GM18867 (cell line): Measurements from ENCODE around the gene CLK1.
"Not testable (repeated sequence)": the region's sequence is repeated elsewhere in the genome, so short reads cannot be mapped to it uniquely, and the experiment has no call there.

Experiments
- ATAC-seq: cut with Tn5 transposase; IDR thresholded peaks from one replicate; pipeline ENCODE4 v1.9.1; 2021; ENCODE audit warnings: mild to moderate bottlenecking, moderate library complexity; ENCODE audit not compliant: unreplicated experiment

The CLK1 gene

GRCh38 chr2:200851398-200852248 lies 12.8 kb downstream of the CLK1 start:
- ATAC-seq: no peak

- no peak for ATAC-seq
Observed at GRCh38 chr2:200850512-200851256, 13.8 kb downstream of the CLK1 start.

- no peak for ATAC-seq
Observed at GRCh38 chr2:200847939-200848338, 16.5 kb downstream of the CLK1 start.

GRCh38 chr2:200847269-200847668 lies 17.2 kb downstream of the CLK1 start:
- ATAC-seq: no peak

GRCh38 chr2:200845669-200846325 lies 18.7 kb downstream of the CLK1 start:
- ATAC-seq: no peak

GRCh38 chr2:200845194-200845593 lies 19.3 kb downstream of the CLK1 start:
- no peak for ATAC-seq

GRCh38 chr2:200843993-200844948 lies 20.2 kb downstream of the CLK1 start:
- ATAC-seq: no peak

- ATAC-seq: no peak
Observed at GRCh38 chr2:200839513-200839912, 24.9 kb downstream of the CLK1 start.

GRCh38 chr2:200834701-200835100 lies 29.8 kb downstream of the CLK1 start:
- ATAC-seq: no peak

- no peak for ATAC-seq
Observed at GRCh38 chr2:200829258-200829655, 35.2 kb downstream of the CLK1 start.

- ATAC-seq: no peak
Observed at GRCh38 chr2:200828572-200829257, 35.7 kb downstream of the CLK1 start.

GRCh38 chr2:200828104-200828503 lies 36.4 kb downstream of the CLK1 start:
- ATAC-seq: no peak

- no peak for ATAC-seq
Observed at GRCh38 chr2:200821686-200822245, 42.7 kb downstream of the CLK1 start.

GRCh38 chr2:200820573-200821234 lies 43.8 kb downstream of the CLK1 start:
- ATAC-seq: no peak

- not testable (repeated sequence) for ATAC-seq
Observed at GRCh38 chr2:200818732-200819131, 45.7 kb downstream of the CLK1 start.

GRCh38 chr2:200814917-200815316 lies 49.5 kb downstream of the CLK1 start:
- ATAC-seq: no peak

- ATAC-seq: no peak
Observed at GRCh38 chr2:200814276-200814815, 50.1 kb downstream of the CLK1 start.

- ATAC-seq: peak; percentile 43
Observed at GRCh38 chr2:200812122-200813022, 52.1 kb downstream of the CLK1 start.
